Activated CD4-positive, alpha-beta T cell treated with anti-CD3 and anti-CD28 coated beads, Interleukin-2, amount 10 ng/mL, durations not matched to agents 24 days and 14 days (primary cell): ENCODE results near the gene CEP78. TPM values are rescaled to one million over a fixed set of nuclear protein-coding genes. Genes with fewer than 3 reads are reported as not detected.

Source experiments
- DNase-seq: peaks from one replicate; pipeline ENCODE4 v3.0.0; 2022
- H3K27ac Mint-ChIP-seq: one replicate; pipeline ENCODE4 v1.8.0; 2022; ENCODE audit warnings: mild to moderate bottlenecking, mixed read lengths
- H3K27me3 Mint-ChIP-seq: one replicate; pipeline ENCODE4 v1.8.0; 2022; ENCODE audit warnings: mixed read lengths
- H3K36me3 Mint-ChIP-seq: one replicate; pipeline ENCODE4 v1.8.0; 2022; ENCODE audit warnings: low read depth, mild to moderate bottlenecking, mixed read lengths
- H3K4me1 Mint-ChIP-seq: one replicate; pipeline ENCODE4 v1.8.0; 2021; ENCODE audit warnings: mixed read lengths
- H3K4me3 Mint-ChIP-seq: one replicate; pipeline ENCODE4 v1.8.0; 2022; ENCODE audit warnings: mild to moderate bottlenecking, moderate library complexity, mixed read lengths
- H3K9me3 Mint-ChIP-seq: one replicate; pipeline ENCODE4 v1.8.0; 2021; ENCODE audit warnings: mixed read lengths
- intact Hi-C: fragments of 100-400 bp; cut with micrococcal nuclease; formaldehyde crosslinking; loops from one replicate; pipeline ENCODE4 v1.15.1; 2023
- total RNA-seq: library from RNA; stranded (reverse); gene quantifications from 2 replicates; pipeline ENCODE4 v1.2.3, GENCODE V29; 2022

Gene CEP78
- total RNA-seq, 1 donor from 2014 or later, result 34.5 TPM

DNA sequence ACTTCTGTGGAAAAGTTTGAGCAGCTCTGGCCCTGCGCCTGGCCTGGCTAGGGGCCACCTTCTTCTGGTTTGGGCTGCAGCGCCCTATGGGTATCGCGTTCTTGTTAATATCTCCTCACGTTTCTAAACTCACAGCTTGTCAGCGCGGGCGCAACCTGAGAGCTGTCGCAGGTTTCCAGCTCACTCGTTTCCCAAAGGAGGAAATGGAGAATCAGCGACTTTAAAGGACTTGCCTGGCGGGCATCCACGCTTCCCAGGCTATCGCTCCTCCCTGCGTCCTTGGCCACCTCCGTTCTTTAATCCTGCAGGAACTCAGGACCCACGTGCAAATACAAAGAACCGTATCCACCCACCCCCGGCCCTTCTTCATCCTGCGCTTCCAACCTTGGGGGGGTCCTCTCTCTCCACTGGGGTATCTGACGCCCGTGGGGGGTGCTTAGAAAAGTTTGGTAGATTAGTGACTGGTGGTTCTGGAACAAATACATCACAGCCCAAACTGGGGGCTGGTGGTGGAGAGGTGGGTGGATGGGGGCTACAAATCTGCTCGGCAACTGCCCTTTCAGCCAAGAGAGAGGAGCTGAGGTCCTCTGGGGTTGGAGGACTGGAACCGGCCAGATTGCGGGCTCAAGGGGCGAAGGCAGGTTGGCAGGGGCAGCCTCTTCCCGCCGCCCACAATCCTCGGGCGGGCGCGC, 60.5 kb downstream of the CEP78 start:
- intact Hi-C loops, result loop anchor here (1.0 to 10.0 kb wide), 5 partner anchors 36 to 1119 kb away; partner anchors contain the start of genes CEP78, GNAQ and VPS13A

DNA sequence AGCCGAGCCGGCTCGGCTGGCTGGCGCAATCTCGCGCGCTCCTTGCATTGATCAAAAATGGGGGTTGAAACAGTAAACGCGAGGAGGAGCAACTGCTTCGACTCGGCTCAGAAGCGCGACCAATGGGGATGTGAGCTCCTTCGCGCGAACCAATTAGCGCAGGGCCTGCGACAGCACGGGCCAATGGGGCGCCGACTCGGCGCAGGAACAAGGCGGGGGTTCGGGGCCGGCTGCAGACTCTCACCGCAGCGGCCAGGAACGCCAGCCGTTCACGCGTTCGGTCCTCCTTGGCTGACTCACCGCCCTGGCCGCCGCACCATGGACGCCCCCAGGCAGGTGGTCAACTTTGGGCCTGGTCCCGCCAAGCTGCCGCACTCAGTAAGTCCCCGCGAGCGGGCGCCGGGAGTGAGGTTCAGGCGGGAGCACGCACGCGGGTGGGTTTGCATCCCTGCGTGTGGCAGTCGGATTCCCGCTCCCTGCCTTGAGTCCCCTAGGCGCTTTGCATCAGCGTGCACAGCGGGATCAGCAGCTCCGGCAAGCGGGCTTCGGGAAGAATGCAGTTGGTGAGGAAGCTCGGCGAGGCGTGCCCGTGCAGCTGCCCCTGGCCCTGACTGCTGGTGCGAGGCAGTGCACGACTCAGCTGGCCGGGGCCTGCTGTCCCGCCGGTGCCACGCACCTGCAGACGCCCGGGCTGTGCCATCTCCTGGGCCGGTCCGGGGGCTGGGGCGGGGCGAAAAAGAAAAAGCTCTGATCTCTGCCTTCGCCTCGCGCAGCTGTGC, 61.2 kb downstream of the CEP78 start, which contains the start of gene PSAT1:
TSS of gene PSAT1 (plus strand) at position 233 of the 779 bp plus-strand sequence. CDS start at position 319, 86 bp downstream.
- Mint-ChIP-seq H3K4me3 (peak within 1 kb of the TSS; percentile 96), H3K9me3 (no peaks in the 10 kb centered on the region), H3K27me3 (no peaks in the 10 kb centered on the region), H3K4me1 (peaks cover 36% of the 10 kb centered on the region), H3K27ac (peak within 1 kb of the TSS; percentile 97), H3K36me3 (peaks cover 19% of the 10 kb centered on the region)
- intact Hi-C loops, result loop anchor here (1.0 to 10.0 kb wide), 5 partner anchors 36 to 1120 kb away; partner anchors contain the start of genes CEP78, GNAQ and VPS13A
- peak; percentile 98 for DNase-seq

More for the DNA sequence above, 60.5 kb downstream of the CEP78 start:
- Mint-ChIP-seq H3K4me1 (peaks cover 36% of the 10 kb centered on the region), H3K9me3 (no peaks in the 10 kb centered on the region), H3K27ac (peak overlapping the region; percentile 97), H3K4me3 (peak overlapping the region; percentile 96), H3K27me3 (no peaks in the 10 kb centered on the region), H3K36me3 (peaks cover 15% of the 10 kb centered on the region)
- DNase-seq, result peak; percentile 68

DNA sequence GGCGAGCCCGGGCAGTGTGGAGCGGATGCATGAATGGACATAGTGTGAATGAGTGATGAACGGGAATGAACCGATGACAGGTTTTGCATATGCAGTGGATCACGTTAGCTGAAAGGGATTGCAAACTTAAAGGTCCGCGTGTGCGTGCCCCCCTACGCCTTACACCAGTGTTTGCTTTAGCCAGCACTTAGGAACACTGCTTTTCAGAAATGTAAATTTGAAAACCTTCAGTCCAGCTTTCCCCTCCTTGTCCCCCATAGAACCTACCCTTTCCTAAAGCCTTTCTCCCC, 61.7 kb downstream of the CEP78 start:
- no peaks in the 10 kb centered on the region for H3K9me3 Mint-ChIP-seq
- no peak for DNase-seq
- H3K4me1 Mint-ChIP-seq, result peaks cover 35% of the 10 kb centered on the region
- H3K27ac Mint-ChIP-seq, result peak overlapping the region; percentile 97
- peaks cover 22% of the 10 kb centered on the region for H3K36me3 Mint-ChIP-seq
- intact Hi-C loops, result loop anchor here (2.0 to 10.0 kb wide), 4 partner anchors 37 to 1120 kb away; partner anchors contain the start of genes GNAQ and VPS13A
- H3K4me3 Mint-ChIP-seq, result peak overlapping the region; percentile 96
- H3K27me3 Mint-ChIP-seq, result no peaks in the 10 kb centered on the region

DNA sequence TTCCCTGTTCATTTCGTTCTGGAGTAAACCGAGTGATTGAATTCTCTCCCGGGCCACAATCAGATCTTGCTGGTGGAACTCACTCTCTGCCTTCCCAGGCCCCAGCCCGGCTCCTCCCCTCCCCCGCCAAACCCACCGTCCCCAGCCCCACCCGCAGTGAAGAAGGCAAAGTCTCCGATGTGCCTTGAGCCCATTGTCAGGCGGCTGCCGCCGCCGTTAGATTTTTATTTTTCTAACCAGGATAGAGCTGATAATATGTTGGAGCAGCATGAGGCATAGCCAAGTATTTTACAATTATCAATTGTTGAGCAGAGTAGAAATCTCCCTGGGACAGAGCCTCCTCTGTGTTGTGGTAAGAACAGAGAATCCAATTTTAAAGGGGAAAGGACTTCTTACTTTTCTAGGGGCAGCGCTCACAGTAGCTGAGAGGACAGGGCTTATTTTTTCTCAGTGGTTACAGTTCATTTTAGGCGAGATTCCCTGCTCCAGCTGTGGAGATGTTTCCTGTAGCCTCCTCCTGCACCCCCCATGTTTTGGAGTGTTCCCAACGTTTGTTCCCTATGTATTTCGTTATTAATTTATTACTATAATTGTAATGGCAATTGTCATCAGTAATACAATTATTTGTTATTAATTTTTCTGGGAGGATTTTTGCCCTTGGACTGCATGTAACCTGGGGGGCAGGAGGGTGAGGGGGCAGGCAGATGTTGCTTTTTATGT, 62.3 kb downstream of the CEP78 start:
- Mint-ChIP-seq H3K27me3 (no peaks in the 10 kb centered on the region), H3K27ac (peak overlapping the region; percentile 97), H3K4me3 (peak overlapping the region; percentile 96), H3K9me3 (no peaks in the 10 kb centered on the region), H3K4me1 (peaks cover 31% of the 10 kb centered on the region), H3K36me3 (peaks cover 23% of the 10 kb centered on the region)
- intact Hi-C loops, result loop anchor here (5.0 to 10.0 kb wide), 3 partner anchors 266 to 1121 kb away; partner anchors contain the start of genes GNAQ and VPS13A
- DNase-seq, result peak; percentile 70

DNA sequence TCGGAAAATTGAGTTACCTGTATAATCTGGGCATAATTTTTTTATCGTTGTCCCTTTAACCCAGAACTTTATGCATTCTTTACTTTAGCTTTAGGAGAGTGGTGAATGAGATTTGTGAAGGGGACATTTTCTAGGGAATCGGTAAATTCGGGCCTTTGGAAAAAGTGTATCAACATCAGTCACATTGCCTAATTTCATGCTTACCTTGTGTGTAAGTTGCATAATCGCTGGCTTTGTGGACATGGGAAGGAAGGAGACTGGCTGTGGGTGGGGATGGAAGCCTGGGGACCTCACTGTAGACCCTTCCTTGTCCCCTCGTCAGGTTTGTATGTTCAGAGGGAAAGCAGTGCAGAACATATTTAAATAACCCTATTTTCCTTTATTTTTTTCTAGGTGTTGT, 64.3 kb downstream of the CEP78 start:
- intact Hi-C loops, result no loop called here
- H3K27ac Mint-ChIP-seq, result no peak overlapping the region
- H3K4me1 Mint-ChIP-seq, result peaks cover 36% of the 10 kb centered on the region
- no peaks in the 10 kb centered on the region for H3K9me3 Mint-ChIP-seq
- DNase-seq, result no peak
- no peaks in the 10 kb centered on the region for H3K27me3 Mint-ChIP-seq
- H3K36me3 Mint-ChIP-seq, result peaks cover 39% of the 10 kb centered on the region
- no peak overlapping the region for H3K4me3 Mint-ChIP-seq

DNA sequence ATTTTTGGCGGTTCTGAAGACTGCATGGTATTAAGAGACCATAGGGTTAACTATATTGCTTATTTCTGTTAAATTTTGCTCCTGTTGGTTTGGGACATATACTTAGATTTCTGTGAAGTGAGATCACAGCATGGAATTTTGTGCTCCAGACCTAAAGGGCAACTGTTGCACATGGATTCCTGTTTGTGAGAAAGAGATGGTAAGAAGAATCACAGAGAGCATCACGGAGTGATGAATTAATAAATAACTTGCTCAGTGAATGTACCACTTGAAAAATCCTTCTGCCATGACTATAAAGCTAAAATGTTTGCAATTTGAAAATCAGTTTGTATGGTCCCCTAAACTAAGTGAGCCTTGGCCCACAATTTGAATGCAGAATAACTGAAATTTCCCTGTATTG, 65.6 kb downstream of the CEP78 start:
- H3K4me3 Mint-ChIP-seq, result no peak overlapping the region
- intact Hi-C loops, result no loop called here
- no peaks in the 10 kb centered on the region for H3K27me3 Mint-ChIP-seq
- H3K27ac Mint-ChIP-seq, result no peak overlapping the region
- H3K36me3 Mint-ChIP-seq, result peaks cover 51% of the 10 kb centered on the region
- no peak for DNase-seq
- H3K9me3 Mint-ChIP-seq, result no peaks in the 10 kb centered on the region
- peaks cover 28% of the 10 kb centered on the region for H3K4me1 Mint-ChIP-seq

DNA sequence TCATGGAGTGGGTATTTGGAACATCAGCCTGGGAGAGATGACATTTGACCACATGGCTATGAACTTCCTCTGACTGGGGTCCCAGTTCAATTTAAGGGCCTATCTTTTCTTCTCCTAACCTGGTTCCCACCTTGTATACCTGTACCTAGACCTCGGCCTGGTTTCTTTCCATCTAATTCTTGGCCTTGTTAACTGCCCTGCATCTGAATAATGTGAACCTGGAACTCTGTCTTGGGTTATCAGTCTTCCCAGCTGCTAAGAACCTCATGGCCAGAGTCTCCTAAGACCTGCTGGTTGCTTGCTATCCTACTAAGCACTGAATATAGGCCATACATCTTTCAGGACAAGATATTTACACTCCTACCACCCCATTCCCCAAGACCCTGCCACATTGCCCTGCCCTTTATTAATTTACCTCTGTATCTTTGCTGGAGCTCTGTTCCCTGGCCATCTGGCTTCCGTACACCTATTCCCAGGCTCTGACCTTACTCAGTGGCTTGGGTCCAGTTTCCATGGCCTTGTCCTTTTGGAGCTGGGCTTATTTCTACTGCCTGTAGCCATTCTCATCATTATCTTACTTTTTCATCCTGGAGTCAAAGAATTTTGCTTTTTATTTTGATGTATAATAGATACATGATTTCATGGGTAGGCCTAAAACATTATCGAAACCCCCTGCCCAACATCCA, 67.6 kb downstream of the CEP78 start:
- peak overlapping the region; percentile 4 for H3K27ac Mint-ChIP-seq

DNA sequence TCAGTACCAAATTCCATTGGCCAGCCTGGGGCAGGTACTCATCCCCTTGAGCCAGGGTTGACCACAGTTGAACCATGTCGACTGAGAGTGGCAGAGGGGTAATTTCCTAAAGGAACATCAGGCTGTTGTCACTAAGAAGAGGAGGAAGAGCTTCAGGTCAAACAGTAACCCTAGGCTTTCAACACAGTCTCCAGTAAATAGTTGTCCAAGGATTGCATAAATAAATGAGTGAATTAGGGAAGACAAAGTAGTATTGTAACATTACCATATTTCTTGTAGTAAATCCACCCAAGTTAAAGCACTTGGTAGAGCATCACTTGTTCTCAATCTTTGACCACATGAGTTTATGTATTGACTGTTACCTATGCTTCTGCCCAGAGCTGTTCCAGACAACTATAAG, 68.5 kb downstream of the CEP78 start:
- Mint-ChIP-seq H3K9me3 (no peaks in the 10 kb centered on the region), H3K4me3 (no peak overlapping the region), H3K36me3 (peaks cover 62% of the 10 kb centered on the region), H3K27me3 (no peaks in the 10 kb centered on the region), H3K27ac (no peak overlapping the region), H3K4me1 (peaks cover 14% of the 10 kb centered on the region)
- no peak for DNase-seq
- intact Hi-C loops, result no loop called here

More for the DNA sequence above, 67.6 kb downstream of the CEP78 start:
- H3K4me1 Mint-ChIP-seq, result peaks cover 19% of the 10 kb centered on the region
- no peak for DNase-seq
- intact Hi-C loops, result no loop called here
- no peaks in the 10 kb centered on the region for H3K27me3 Mint-ChIP-seq
- H3K4me3 Mint-ChIP-seq, result no peak overlapping the region
- H3K36me3 Mint-ChIP-seq, result peaks cover 59% of the 10 kb centered on the region
- no peaks in the 10 kb centered on the region for H3K9me3 Mint-ChIP-seq

DNA sequence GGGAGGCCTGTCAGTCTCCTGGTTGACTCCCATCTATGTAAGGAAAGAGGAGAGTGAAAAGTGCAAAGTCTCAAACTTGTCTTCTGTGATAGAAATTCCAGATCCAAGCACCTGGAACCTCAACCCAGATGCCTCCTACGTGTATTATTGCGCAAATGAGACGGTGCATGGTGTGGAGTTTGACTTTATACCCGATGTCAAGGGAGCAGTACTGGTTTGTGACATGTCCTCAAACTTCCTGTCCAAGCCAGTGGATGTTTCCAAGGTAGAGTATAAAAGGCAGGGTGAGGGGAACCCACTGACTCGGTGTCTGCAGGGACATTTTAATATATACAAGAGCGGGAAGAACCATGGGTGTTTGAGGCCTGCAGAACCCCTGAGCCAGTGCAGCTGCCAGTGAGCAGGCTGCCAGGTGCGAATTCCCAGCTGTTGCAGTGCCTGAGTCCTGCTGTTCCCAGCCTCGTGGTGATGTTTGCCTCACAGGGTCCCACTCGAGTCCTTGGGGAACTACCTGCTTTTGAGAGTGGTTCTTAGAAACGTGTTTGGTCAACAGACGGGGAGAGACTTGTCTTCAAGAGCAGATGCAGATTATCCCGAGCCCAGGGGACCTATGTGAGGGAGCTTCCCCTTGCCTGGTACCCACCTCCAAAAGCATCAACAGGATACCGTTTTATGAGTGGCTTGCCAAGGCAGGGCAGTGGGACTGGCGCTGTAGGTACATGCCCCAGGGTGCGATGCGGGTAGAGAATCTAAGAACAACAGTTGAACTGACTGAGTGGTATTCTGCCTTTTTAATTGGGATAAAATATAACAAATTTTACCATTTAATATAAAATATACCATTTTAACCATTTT, 70.6 kb downstream of the CEP78 start:
- no peak for DNase-seq
- no peak overlapping the region for H3K27ac Mint-ChIP-seq
- H3K36me3 Mint-ChIP-seq, result peaks cover 67% of the 10 kb centered on the region
- no peaks in the 10 kb centered on the region for H3K9me3 Mint-ChIP-seq
- no peak overlapping the region for H3K4me3 Mint-ChIP-seq
- intact Hi-C loops, result no loop called here
- no peaks in the 10 kb centered on the region for H3K27me3 Mint-ChIP-seq
- peaks cover 11% of the 10 kb centered on the region for H3K4me1 Mint-ChIP-seq

DNA sequence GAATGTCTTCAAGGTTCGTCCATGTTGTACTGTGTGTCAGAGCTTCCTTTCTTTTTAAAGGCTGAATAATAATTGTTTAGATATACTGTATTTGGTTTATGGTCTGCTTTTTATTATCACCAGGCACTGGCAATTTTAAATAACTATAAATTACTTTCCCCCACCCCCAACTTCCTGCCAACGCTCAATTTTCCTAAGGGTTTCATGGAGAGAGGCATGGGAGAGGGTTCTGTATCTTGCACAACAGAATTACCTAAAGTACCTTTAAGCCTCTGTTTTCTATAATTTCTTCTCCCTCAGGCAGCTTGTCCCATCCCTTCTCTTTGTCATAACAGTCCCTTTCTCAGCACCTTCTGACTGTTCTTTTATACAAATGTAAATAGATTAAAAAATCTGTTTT, 71.5 kb downstream of the CEP78 start:
- no peak for DNase-seq
- H3K9me3 Mint-ChIP-seq, result no peaks in the 10 kb centered on the region
- intact Hi-C loops, result no loop called here
- H3K27me3 Mint-ChIP-seq, result no peaks in the 10 kb centered on the region
- peaks cover 68% of the 10 kb centered on the region for H3K36me3 Mint-ChIP-seq
- no peak overlapping the region for H3K4me3 Mint-ChIP-seq
- no peak overlapping the region for H3K27ac Mint-ChIP-seq
- H3K4me1 Mint-ChIP-seq, result peaks cover 9% of the 10 kb centered on the region

DNA sequence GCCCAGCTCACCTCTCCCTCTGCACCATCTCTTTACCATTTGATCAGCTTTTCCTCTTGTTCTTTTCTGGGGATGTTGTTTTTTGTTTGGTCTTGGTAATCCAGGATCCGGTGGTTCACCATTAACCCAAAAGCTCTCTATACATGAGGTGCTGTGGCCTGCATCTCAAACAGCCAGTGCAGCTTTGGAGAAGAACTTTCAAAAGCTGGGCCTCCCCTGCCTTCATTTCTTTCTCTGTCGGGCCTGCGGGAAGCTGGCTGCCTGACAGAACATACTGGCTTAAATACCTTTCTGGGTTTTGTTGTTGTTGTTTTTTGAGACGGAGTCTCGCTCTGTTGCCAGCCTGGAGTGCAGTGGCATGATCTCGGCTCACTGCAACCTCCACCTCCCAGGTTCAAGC, 73.2 kb downstream of the CEP78 start:
- intact Hi-C loops, result no loop called here
- peaks cover 2% of the 10 kb centered on the region for H3K4me1 Mint-ChIP-seq
- H3K27ac Mint-ChIP-seq, result no peak overlapping the region
- H3K36me3 Mint-ChIP-seq, result peaks cover 62% of the 10 kb centered on the region
- no peaks in the 10 kb centered on the region for H3K9me3 Mint-ChIP-seq
- DNase-seq, result no peak
- no peak overlapping the region for H3K4me3 Mint-ChIP-seq
- no peaks in the 10 kb centered on the region for H3K27me3 Mint-ChIP-seq

DNA sequence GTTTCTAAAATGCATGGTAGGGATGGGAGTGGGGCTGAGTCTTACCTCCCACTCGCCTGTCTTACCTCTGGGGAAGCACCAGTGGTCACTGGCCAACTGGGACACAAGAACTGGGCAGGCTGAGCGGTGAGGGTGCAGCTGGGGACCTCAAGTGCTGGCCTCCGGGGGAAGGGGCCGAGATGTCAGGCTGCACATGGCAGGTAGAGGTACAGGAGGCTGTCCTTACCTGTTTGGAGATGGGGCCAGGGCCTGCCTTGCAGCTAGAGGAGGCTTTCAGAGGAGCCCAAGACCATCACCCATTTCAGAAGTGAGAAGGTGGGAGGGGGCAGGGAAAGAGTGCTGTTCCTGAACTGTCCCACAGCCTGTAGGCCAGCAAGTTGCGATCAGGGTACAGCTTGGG, 75.2 kb downstream of the CEP78 start:
- Mint-ChIP-seq H3K4me1 (peaks cover 8% of the 10 kb centered on the region), H3K4me3 (no peak overlapping the region), H3K27me3 (no peaks in the 10 kb centered on the region), H3K9me3 (no peaks in the 10 kb centered on the region), H3K36me3 (peaks cover 55% of the 10 kb centered on the region), H3K27ac (no peak overlapping the region)
- intact Hi-C loops, result no loop called here
- no peak for DNase-seq
